ENCODE results near the gene PPARA.

The PPARA gene

DNA sequence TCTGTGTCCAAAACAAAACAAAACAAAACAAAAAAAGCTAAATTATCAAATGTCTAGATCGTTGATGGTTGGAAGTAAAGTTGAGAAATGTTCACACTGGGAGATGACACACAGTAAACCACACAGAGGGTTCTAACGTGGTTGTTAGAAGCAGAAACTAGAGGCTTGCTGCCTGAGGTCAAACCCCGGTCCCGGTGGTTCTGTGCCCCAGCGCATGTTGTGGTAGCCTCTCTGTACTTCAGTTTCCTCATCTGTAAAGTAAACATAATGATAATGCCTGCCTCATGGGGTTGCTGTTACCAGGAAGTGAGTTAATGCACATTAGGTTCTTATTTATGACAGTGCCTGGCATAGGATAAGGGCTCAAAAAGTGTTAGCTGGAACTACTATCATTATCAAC is 33.4 kb downstream of the PPARA start:
- H3K4me1 ChIP-seq (ENCODE audit: low read length): no peaks in the 10 kb centered on the region
- no peaks in the 10 kb centered on the region for H3K9me3 ChIP-seq (ENCODE audit: insufficient read depth, low read length)
- no peak overlapping the region for H2AFZ ChIP-seq (ENCODE audit: low read depth, low read length)
- TF ChIP-seq EZH2phosphoT487 (IDR thresholded peaks at IDR 0.05; ENCODE audit: low read depth): no peak
- TF ChIP-seq, protein P1, sequence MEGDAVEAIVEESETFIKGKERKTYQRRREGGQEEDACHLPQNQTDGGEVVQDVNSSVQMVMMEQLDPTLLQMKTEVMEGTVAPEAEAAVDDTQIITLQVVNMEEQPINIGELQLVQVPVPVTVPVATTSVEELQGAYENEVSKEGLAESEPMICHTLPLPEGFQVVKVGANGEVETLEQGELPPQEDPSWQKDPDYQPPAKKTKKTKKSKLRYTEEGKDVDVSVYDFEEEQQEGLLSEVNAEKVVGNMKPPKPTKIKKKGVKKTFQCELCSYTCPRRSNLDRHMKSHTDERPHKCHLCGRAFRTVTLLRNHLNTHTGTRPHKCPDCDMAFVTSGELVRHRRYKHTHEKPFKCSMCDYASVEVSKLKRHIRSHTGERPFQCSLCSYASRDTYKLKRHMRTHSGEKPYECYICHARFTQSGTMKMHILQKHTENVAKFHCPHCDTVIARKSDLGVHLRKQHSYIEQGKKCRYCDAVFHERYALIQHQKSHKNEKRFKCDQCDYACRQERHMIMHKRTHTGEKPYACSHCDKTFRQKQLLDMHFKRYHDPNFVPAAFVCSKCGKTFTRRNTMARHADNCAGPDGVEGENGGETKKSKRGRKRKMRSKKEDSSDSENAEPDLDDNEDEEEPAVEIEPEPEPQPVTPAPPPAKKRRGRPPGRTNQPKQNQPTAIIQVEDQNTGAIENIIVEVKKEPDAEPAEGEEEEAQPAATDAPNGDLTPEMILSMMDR (IDR thresholded peaks at IDR 0.05; ENCODE audit: low read depth, low read length): no peak
- H3K79me2 ChIP-seq (ENCODE audit: low read length): no peaks in the 10 kb centered on the region
- H3K27me3 ChIP-seq (ENCODE audit: low read depth, low read length): no peaks in the 10 kb centered on the region
- H3K27ac ChIP-seq (ENCODE audit: low read length): no peak overlapping the region
- H3K4me3 ChIP-seq (ENCODE audit: low read length): no peak overlapping the region
- H3K9ac ChIP-seq (ENCODE audit: low read length): no peak overlapping the region
- H3K36me3 ChIP-seq (replicated peaks; ENCODE audit: low read depth, low read length): peaks cover 20% of the 10 kb centered on the region
- H4K20me1 ChIP-seq (ENCODE audit: insufficient read depth, low read length): no peaks in the 10 kb centered on the region
- no peak overlapping the region for H3K4me2 ChIP-seq (ENCODE audit: low read length)

DNA sequence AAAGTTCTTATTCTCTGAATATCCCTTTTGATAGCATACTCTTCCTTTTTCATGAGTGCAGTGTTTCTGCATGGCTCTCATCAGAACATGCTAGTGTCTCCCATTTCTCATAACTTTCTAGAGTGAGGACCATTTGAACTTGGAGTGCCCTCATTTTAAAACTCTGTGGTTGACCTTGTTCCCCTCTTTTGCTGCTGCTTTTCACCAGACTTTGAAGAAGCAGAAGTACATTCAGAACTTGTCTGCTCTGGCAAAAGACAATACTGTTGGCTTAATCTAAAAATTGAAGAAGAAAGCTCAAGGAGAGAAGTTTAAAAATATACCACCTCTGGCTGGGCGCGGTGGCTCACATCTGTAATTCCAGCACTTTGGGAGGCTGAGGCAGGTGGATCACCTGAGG is 35.0 kb downstream of the PPARA start:
- Histone ChIP-seq H4K20me1 (ENCODE audit: insufficient read depth, low read length) (no peaks in the 10 kb centered on the region), H3K4me3 (ENCODE audit: low read length) (no peak overlapping the region), H3K79me2 (ENCODE audit: low read length) (no peaks in the 10 kb centered on the region), H3K4me2 (ENCODE audit: low read length) (no peak overlapping the region), H3K4me1 (ENCODE audit: low read length) (no peaks in the 10 kb centered on the region), H3K36me3 (replicated peaks; ENCODE audit: low read depth, low read length) (peaks cover 19% of the 10 kb centered on the region), H2AFZ (ENCODE audit: low read depth, low read length) (no peak overlapping the region), H3K9ac (ENCODE audit: low read length) (no peak overlapping the region), H3K27ac (ENCODE audit: low read length) (no peak overlapping the region), H3K9me3 (ENCODE audit: insufficient read depth, low read length) (no peaks in the 10 kb centered on the region), H3K27me3 (ENCODE audit: low read depth, low read length) (no peaks in the 10 kb centered on the region)
- TF ChIP-seq EZH2phosphoT487 (IDR thresholded peaks at IDR 0.05; ENCODE audit: low read depth): no peak
- TF ChIP-seq, protein P1 (IDR thresholded peaks at IDR 0.05; ENCODE audit: low read depth, low read length): no peak

DNA sequence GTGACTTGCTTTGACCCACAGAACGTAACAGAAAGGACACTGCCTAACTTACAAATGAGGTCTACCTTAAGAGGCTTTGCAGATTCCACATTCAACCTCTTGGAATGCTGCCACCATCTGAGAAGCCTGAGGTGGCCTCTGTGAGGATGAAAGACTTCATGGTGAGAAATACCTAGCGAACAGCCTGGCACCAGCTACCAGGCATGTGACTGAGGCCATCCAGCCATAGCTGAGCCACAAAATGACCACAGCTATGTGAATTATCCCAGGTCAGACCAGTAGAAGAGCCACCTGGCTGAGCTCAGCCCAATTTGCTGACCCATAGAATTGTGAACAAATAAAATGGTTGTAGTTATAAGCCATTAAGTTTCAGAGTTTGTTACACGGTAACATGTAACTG is 37.5 kb downstream of the PPARA start:
- no peak overlapping the region for H3K9ac ChIP-seq (ENCODE audit: low read length)
- peaks cover 4% of the 10 kb centered on the region; the same call in 1 of the 2 replicates for H3K4me1 ChIP-seq (ENCODE audit: low read length)
- TF ChIP-seq, protein P1 (IDR thresholded peaks at IDR 0.05; ENCODE audit: low read depth, low read length): no peak
- no peak for TF ChIP-seq EZH2phosphoT487 (IDR thresholded peaks at IDR 0.05; ENCODE audit: low read depth)
- H3K4me3 ChIP-seq (ENCODE audit: low read length): no peak overlapping the region
- no peaks in the 10 kb centered on the region for H3K27me3 ChIP-seq (ENCODE audit: low read depth, low read length)
- peaks cover 8% of the 10 kb centered on the region for H3K36me3 ChIP-seq (replicated peaks; ENCODE audit: low read depth, low read length)
- H3K27ac ChIP-seq (ENCODE audit: low read length): no peak overlapping the region
- no peaks in the 10 kb centered on the region for H3K79me2 ChIP-seq (ENCODE audit: low read length)
- no peaks in the 10 kb centered on the region for H3K9me3 ChIP-seq (ENCODE audit: insufficient read depth, low read length)
- H3K4me2 ChIP-seq (ENCODE audit: low read length): no peak overlapping the region
- H4K20me1 ChIP-seq (ENCODE audit: insufficient read depth, low read length): no peaks in the 10 kb centered on the region
- no peak overlapping the region for H2AFZ ChIP-seq (ENCODE audit: low read depth, low read length)

DNA sequence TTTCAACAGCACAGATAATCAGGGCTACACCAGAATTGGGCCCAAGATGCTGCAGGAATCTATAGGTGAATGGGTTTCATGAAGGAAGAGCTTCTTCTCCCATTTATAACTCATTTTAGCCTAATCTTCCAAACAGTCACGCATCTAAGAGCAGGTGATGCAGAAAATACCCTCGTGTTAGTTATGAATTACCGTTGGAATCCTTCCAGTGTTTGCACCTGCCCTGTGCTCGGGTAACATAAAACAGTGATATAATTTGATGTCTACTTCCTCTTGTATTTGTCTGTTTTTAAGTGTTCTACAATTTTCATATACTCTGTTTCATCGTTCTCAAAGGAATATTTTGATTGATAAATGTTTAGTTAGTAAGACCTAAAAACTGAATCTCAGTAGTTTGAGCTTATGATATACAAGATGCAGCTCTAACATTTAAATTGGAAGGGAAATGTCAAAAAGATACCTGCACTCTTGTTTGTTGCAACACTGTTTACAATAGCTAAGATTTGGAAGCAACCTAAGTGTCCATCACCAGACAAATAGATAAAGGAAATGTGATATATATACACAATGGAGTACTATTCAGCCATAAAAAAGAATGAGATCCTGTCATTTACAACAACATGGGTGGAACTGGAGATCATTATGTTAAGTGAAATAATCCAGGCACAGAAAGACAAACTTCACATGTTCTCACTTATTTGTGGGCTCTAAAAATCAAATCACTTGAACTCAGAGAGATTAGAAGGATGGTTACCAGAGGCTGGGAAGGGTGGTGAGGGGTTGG is 42.1 kb downstream of the PPARA start:
- H3K4me1 ChIP-seq (ENCODE audit: low read length): peaks cover 12% of the 10 kb centered on the region
- no peak overlapping the region for H3K27ac ChIP-seq (ENCODE audit: low read length)
- H4K20me1 ChIP-seq (ENCODE audit: insufficient read depth, low read length): no peaks in the 10 kb centered on the region
- H3K27me3 ChIP-seq (ENCODE audit: low read depth, low read length): no peaks in the 10 kb centered on the region
- H3K4me2 ChIP-seq (ENCODE audit: low read length): no peak overlapping the region
- H3K36me3 ChIP-seq (replicated peaks; ENCODE audit: low read depth, low read length): peaks cover 5% of the 10 kb centered on the region
- H3K9ac ChIP-seq (ENCODE audit: low read length): no peak overlapping the region
- H3K4me3 ChIP-seq (ENCODE audit: low read length): no peak overlapping the region
- H3K9me3 ChIP-seq (ENCODE audit: insufficient read depth, low read length): no peaks in the 10 kb centered on the region
- no peak overlapping the region for H2AFZ ChIP-seq (ENCODE audit: low read depth, low read length)
- H3K79me2 ChIP-seq (ENCODE audit: low read length): no peaks in the 10 kb centered on the region
- TF ChIP-seq, protein P1 (IDR thresholded peaks at IDR 0.05; ENCODE audit: low read depth, low read length): no peak
- TF ChIP-seq EZH2phosphoT487 (IDR thresholded peaks at IDR 0.05; ENCODE audit: low read depth): no peak

All from OCI-LY3 (cell line).